GM18499 (cell line): ENCODE measurements around the gene LRRC2.
"Not testable (repeated sequence)": the region's sequence is repeated elsewhere in the genome, so short reads cannot be mapped to it uniquely, and the experiment has no call there.

ENCODE experiments used
- ATAC-seq: cut with Tn5 transposase; IDR thresholded peaks from one replicate; pipeline ENCODE4 v1.9.1; 2021; ENCODE audit warnings: moderate number of reproducible peaks; ENCODE audit not compliant: insufficient read depth, unreplicated experiment

LRRC2 gene

DNA sequence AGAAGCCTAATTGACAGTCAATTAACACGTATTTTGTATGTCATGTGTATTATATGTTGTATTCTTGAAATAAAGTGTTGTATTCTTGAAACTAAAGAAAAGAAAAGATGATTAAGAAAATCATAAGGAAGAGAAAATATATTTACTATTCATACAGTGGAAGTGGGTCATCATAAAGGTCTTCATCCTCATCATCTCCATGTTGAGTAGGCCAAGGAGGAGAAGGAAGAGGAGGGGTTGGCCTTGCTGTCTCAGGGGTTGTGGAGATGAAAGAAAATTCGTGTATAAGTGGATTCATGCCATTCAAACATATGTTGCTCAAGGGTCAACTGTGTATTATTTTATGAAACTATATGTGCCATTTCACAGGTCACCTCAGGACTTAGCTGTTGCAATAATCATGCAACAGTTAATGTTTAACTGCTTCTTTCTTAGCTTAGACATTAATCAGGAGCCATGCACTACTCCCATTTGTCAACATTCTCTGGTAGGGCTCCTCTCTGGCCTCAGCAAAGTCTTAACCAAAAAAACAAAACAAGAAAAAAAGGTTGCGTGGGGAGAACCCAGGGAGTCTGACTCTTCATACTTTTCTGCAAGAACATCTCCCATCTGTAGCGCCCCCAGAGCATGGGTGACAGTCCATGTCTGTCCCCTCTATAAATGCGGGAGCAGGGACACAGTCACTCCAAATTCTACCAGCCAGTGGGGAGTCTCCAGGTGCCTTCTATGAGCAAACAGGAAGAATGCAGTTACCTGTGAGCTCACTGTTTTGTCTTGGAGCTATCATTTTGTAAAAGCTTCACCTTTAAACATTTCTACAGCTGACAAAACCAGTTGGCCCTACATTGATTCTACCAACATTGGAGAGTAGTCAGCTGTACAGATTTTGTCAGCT is 19.9 kb upstream of the LRRC2 start:
- no peak for ATAC-seq

DNA sequence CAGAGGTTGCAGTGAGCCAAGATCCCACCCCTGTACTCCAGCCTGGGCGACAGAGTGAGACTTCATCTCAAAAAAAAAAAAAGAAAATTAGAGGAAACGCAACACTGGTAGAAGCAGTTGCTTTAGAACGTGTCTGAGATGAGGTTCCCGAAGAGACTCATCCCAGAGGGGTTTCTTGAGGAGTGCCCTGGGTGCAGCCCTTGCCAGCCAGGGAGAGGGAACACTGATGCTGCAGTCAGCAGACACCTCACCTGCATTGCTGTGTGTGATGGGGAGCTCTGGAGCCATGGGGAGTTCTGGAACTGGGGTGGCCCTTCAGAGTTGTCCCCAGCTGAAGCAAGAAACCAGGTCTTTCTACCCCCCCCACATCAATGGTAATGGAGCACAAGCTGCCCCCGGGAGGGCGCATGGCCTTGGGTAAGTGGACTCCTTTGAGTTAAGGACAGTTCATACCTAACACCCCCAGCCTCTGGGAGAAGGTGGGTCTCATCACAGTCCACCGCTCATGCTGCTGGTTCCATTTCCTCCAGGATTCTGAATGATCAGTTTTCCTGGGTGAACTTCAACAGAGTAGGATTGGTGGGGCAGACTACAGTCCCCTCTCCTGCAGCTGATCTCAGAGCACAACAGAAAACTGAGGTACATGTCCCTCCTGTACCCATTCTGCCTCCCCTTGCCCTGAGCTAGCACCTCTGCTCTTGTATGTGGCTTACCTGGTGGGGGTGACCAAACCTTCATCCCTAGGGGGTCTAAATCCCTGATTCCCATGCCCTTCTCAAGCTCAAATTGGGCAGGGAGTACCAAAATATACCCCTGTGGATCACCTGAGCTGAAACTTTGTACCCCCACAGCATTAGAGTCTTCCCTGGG is 18.7 kb upstream of the LRRC2 start:
- no peak for ATAC-seq

DNA sequence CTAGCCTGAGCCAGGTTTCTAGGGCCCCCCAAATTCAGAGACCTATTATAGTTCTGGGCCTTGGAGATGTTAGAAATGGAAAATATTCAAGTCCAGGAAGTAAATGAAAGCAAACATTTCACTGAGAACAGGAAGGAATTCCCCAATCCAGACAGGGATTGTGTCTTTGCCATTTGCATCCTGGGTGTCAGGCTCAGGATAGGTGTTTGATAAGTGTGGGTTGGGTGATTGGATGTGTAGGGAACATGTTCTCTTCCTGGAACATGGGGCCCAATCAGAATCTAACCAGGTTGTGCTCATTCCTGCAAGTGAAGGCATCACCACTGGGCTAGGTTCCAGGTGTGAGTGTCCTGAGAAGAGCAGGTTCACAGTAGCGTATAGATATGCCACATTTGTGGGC is 14.6 kb upstream of the LRRC2 start:
- ATAC-seq = no peak

DNA sequence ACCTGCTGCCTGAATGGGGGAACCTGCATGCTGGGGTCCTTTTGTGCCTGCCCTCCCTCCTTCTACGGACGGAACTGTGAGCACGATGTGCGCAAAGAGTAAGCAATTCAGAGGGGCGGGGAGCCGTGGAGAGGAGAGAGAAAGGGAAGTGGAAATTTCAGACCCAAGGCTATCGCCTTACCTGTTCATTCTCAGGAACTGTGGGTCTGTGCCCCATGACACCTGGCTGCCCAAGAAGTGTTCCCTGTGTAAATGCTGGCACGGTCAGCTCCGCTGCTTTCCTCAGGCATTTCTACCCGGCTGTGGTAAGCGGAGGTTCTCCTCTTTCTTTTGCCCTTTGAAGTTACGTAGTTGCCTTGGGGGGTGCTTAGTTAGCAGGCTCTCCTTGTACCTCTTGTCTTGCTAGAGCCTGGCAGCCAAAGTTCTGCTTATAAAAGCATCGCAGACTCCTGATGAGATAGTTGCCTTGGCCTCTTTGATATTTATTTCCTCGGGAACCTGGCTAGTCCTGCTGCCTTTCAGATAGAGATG is 13.7 kb upstream of the LRRC2 start:
- ATAC-seq = no peak

DNA sequence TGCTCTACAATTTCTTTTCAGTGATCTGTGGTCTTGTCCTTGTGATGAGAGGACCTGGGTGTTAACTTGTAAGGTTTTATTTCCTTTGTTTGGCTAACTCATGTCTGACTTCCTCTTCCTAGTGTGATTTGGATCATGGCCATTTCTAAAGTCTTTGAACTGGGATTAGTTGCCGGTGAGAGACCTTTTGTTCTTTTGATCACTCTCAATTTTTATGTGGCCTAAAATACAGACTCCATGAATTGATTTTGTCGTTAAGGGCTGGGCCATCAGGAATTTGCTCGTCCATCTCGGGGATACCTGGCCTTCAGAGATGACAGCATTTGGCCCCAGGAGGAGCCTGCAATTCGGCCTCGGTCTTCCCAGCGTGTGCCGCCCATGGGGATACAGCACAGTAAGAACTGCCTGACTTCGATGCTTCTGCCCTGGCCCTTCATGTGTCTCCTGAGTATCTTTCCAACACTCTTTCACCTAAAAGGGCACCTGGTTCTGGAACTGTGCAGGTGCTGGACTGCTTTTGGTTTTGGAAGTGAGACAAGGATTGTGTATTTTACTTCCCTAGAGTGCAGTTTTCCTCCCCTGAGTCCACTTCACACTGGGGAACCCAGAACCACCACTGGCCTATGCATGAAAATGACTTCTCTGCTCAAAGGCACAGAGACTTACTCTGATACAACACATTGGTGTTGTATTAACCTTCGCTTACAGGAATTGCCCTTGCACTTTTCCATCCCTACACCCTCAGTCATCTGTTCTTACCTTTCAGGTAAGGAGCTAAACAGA is 13.1 kb upstream of the LRRC2 start:
- no peak for ATAC-seq

DNA sequence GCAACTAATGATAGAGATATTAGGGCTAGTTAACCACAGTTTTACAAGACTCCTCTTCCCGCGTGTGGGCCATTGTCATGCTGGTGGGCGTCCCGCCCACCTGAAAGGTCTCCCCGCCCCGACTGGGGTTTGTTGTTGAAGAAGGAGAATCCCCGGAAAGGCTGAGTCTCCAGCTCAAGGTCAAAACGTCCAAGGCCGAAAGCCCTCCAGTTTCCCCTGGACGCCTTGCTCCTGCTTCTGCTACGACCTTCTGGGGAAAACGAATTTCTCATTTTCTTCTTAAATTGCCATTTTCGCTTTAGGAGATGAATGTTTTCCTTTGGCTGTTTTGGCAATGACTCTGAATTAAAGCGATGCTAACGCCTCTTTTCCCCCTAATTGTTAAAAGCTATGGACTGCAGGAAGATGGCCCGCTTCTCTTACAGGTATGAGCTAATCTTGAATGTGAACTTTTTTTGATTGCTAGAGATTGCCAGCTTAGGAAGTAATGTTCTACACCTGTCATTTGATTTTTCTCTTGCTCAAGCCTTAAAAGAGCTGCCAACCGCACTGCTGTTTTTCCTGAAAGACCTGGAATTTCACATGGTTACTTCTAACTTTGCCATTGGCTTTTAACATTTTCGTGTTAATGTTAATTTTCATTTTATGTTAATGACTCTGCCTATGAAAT is 11.6 kb upstream of the LRRC2 start:
- ATAC-seq = not testable (repeated sequence)

DNA sequence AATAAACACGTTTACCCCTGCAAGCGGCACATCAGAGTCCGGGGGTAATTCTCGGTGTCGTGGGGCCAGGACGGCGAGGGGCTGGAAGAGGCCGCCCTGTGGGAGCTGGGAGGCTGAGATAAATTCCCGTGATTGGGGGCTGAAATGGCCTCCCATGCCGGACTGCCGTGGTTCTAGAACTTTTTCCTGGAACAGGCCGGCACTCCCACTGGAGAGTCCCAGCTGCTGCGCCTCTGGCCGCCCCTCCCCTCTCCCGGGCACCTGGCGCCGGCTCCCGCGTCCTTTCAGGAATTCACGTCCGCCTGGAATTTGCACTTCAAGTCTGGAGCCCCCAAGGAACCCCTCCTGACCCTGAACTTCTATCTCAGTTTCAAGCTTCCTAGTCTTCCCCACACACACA is 10.8 kb upstream of the LRRC2 start:
- ATAC-seq = no peak

DNA sequence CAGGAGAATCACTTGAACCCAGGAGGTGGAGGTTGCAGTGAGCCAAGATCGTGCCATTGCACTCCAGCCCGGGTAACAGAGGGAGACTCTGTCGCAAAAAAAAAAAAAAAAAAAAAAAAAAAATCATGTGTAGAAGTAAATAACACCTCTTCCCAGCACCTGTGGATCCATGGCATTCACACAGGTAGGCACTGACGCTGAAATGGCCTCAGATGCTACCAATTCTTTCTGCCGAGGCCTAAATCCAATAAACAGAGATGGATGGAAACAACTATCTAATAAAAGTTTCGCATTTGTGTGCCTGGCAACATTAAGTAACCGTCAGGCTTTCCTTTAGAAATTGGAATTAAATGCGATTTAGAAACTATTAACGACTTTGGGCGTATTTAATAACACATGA is 10.3 kb upstream of the LRRC2 start:
- ATAC-seq = no peak

DNA sequence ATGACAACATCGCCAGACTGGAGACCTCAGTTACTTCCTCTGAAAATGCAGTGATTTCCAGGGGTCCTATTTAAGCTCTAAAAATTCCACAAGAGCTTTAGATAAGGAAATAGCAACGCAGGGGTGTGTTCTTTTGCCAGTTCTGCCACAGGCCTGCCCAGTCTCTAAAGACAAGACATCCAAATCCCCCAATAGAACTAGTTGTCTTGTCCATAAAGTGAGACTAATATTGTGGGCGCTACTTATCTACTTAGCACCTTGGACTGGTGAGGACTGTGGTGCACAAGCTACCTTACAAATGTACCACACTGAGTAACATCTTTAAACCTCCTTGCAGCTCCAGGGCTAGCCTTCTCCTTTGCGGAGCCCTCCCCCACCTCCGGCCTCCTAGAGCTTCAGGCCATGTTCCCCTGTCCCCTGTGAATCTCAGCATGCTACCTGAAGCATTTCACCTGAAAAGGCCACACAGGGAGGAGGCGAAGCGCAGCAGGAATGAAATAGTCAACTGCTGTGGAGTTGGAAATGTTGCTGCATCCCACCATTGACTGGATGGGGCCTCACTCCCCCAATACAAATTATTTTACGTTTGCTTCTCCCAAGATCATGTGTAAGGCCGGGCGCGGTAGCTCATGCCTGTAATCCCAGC is 9.6 kb upstream of the LRRC2 start:
- no peak for ATAC-seq

DNA sequence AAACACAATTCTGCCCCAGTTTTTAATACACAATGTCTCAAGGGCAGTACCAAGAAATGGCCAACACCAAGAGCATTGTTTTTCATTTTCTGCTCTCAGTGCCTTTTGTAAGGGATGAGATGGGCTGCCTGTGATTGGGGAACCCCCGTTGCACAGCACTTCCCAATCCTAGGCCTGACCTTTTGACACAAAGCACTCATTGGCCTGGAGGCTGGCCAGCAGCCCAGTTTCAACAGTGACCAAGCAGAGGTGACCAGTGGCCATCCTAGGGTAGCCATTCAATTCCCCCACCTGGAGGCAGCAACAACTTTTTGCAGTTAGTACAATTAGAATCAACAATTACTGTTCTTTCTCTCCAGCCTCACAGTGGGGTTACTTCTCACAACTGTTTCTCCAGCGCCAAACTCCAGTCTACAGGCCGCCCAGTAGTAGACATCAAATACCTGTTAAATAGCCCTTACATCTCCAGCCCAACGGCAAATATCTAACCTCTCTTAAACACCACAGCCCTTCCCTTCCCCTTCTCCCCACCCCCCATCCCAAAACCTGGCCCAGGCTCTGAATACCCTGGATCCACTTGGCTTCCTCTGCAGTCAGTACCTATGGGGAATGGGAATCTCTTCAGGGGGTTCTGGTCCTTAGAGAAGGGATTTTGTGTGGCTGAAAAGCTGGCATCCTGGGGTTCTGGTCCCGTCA is 8.9 kb upstream of the LRRC2 start:
- no peak for ATAC-seq

DNA sequence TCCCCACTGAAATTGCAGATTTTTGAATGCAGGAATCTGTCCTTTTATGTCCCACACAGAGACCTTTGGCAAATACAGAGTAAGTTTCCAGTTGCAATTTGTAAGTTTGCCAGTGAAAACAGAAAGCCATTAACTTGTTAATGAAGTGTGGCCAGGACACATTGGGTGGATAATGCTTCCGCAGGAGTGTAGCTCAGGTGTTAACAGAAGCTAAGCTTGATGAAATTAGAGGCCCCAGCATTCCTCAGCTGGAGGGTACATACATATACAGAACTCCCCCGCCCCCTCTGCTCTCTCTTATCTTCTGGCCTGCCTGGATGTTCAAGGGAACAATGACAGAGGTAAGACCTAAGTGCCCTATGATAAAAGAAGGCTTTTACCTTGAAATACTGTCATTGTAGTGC is 8.1 kb upstream of the LRRC2 start:
- no peak for ATAC-seq

DNA sequence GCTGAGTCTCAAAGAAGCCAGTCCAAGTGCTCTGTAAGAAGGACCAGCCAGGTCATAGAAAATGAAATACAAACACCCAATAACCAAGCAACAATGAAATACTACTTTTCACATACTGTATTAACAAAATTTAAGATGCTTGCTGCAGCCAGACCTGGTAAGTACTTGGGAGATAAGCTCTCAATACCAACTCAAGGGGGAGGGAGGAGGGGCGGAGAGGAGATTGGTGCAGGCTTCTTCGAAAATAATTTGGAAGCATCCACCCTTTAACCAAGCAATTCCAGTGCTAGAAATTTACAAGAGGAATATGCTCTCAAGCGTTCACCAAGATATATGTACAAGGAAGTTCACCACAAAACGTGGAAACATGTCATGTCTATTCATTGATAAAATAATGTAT is 7.6 kb upstream of the LRRC2 start:
- ATAC-seq = no peak

DNA sequence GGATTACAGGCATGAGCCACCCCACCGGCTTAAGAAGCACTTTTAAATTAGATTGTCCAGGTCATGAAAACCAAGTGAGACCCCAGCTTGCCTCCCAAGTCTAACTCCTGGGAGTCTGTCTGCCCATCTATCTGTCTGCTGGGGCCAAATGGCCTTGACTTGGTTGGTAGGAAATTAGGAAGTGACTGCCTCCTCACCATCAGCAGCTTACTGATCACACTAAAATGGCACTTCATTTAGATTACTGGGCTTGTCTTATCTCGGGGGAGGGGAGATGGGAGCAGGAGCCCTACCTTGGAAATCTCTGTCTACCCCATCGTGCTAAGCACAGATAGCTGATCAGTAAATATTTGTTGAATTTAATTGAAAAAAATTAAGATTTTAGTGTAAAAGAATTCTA is 5.6 kb upstream of the LRRC2 start:
- ATAC-seq = no peak

DNA sequence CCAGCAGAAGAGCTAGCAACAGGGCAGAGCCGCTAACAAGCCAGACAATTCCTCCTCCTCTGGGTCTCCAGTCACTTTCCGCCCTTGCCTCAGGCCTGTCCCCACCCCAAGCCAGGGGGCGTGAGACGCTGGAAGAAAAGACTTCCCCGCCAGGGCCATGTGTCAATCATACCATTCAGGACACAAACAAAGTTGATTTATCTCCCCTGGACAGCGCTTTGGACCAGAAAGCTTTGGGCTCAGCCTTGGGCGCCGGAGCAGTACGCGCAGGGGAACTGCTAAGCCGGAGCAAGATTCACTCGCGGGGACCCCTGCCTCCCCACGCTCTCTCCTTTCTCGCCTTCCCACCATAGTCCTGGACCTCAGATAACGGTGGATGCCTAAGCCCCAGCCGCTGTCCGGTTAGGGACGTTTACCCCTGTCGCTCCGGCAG is 479 bp downstream of the LRRC2 start:
- ATAC-seq = no peak

DNA sequence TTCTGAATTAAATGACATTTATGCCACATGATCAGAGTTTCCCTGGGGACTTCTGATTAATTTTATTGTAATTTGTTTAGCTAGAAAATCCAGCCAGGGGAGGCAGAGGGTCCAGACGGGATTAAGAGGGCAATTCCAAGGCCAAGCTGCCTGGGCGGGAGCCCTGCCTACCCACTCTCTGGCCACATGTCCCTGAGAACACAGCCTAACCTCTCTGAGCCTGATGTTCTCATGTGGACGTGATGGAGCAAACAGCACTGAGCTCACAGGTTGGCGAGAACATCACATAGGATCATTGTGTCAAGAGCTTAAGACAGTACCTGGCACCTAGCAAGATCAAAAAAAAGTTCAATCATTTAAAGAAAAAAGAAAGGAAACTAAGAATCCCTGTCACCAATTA is 1.0 kb downstream of the LRRC2 start:
- ATAC-seq = no peak

DNA sequence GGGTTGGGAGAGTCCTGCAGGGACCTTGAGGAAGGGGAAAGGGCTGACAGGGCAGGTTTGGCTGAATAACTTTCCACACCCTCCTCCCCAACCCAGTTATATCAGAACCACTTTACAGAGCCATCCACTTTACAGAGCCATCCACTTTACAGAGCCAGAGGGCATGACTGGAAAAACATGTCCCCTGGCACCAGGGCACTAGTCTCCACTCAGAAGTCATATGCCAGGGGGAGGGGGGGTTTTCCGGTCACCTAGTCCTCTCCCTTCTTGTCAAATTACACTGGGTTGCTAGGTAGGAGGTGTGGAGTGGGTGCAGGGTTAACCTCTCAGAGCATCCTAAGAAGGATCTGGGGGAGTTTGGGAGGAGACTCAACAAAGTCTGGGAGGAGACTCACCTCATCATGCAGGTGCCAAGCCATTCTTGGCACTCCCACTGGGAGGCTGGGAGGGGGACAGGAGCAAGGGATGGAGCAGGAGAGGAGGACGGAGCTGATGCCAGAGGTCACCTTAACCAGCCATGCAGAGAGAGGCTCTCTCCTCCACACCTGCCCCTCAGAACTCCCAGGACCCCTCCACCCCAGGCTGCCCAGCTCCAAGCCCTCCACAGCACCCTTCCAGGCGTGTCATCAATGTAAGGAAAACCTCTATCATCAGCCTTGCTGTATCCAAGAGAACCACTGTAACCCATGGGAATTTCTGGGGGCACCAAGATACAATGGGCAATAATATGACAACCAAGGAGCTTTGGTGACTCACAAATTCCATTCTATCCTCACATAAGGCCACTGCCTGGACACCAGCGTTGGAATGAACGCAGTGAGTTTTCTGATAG is 1.7 kb downstream of the LRRC2 start:
- no peak for ATAC-seq

DNA sequence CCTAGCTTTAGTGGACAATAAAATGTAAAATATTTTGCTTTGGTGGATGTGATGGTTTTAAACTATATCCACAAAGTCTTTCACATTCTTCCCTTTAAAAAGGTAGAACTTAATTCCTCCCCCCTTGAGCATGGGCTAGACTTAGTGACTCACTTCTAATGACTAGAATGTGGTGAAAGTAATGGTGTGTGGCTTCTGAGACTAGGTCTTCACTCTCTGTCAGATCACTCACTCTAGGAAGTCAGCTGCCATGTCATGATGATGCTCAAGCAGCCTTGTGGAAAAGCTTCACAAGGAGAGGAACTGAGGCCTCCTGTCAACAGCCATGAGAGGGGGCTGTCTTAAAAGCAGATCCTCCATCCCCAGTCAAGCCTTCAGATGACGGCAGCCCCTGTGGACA is 4.2 kb downstream of the LRRC2 start:
- ATAC-seq = no peak

DNA sequence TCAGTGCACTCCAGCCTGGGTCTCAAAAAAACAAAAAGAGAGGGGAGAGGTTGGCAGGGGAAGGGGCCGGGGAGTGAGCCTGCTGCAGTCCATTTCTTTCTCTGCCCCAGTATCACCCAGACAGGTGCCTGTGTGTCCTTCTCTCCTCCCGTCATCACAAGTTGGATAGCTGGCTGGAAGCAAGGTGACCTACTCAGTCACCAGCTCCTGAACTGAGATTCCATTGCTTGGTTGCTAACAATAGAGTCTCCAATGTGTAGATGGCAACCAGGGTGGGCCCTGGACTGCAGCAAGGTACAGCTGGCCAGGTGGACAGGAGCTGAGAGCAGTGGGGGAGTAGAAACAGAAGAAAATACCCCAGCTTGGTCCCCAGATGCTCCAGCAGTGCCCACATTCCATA is 4.6 kb downstream of the LRRC2 start:
- ATAC-seq = no peak
